Transverse colon (tissue), 4 donors: ENCODE measurements around the gene WIZ.
"Not testable (repeated sequence)": the region's sequence is repeated elsewhere in the genome, so short reads cannot be mapped to it uniquely, and the experiment has no call there.

Source experiments
- EP300 ChIP-seq: sonication (generic); formaldehyde crosslinking; IDR thresholded peaks from one replicate; pipeline ENCODE4 v1.6.1; 2017; ENCODE audit warnings: antibody characterized with exemption, low read depth
- POLR2A ChIP-seq: fragments of 450-650 bp; IDR thresholded peaks from one replicate; pipeline ENCODE4 v1.6.1; 2016; ENCODE audit warnings: antibody characterized with exemption, mild to moderate bottlenecking, moderate library complexity
- POLR2AphosphoS5 ChIP-seq, 3 donors: sonication (generic); formaldehyde crosslinking; IDR thresholded peaks; one replicate each; pipeline ENCODE4 v1.6.1; 2016; ENCODE audit warnings: antibody characterized with exemption in 3 of 3
- TF ChIP-seq, protein P1 (sequence below), 5 experiments: fragments of 200-600 bp in 3 of 5; fragments of 450-650 bp in 2 of 5; sonication (generic) in 3 of 5; IDR thresholded peaks; 1 replicate in 2 of 5; 2 replicates in 3 of 5; pipeline ENCODE4 v1.5.1; 2016 to 2017; ENCODE audit warnings: antibody characterized with exemption in 5 of 5, inconsistent platforms in 3 of 5, mild to moderate bottlenecking in 2 of 5, moderate library complexity in 1 of 5

DNA sequence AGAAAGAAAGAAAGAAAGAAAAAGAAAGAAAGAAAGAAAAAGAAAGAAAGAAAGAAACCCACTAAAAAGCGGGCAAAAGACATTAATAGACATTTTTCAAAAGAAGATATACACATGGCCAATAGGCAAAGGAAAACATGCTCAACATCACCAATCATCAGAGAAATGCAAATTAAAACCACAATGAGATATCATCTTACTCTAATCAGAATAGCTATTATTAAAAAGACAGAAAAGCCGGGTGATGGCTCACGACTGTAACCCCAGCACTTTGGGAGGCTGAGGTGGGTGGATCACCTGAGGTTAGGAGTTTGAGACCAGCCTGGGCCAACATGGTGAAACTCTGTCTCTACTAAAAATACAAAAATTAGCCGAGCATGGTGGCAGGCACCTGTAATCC lies 24.1 kb upstream of the WIZ start:
- not testable (repeated sequence) for TF ChIP-seq POLR2AphosphoS5 (IDR thresholded peaks at IDR 0.05); POLR2A; EP300
- TF ChIP-seq, protein P1, sequence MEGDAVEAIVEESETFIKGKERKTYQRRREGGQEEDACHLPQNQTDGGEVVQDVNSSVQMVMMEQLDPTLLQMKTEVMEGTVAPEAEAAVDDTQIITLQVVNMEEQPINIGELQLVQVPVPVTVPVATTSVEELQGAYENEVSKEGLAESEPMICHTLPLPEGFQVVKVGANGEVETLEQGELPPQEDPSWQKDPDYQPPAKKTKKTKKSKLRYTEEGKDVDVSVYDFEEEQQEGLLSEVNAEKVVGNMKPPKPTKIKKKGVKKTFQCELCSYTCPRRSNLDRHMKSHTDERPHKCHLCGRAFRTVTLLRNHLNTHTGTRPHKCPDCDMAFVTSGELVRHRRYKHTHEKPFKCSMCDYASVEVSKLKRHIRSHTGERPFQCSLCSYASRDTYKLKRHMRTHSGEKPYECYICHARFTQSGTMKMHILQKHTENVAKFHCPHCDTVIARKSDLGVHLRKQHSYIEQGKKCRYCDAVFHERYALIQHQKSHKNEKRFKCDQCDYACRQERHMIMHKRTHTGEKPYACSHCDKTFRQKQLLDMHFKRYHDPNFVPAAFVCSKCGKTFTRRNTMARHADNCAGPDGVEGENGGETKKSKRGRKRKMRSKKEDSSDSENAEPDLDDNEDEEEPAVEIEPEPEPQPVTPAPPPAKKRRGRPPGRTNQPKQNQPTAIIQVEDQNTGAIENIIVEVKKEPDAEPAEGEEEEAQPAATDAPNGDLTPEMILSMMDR (IDR thresholded peaks at IDR 0.05): not testable (repeated sequence)
